ENCODE measurements around the gene SLC25A6.
"Not testable (repeated sequence)": the region's sequence is repeated elsewhere in the genome, so short reads cannot be mapped to it uniquely, and the experiment has no call there.

SLC25A6 gene

GRCh38 chrX:1389181-1389992 lies 2.5 kb downstream of the SLC25A6 start:
- DNase-seq: no peak

- no peak for DNase-seq
Observed at GRCh38 chrX:1388651-1389050, 3.3 kb downstream of the SLC25A6 start.

- no peak for DNase-seq
Observed at GRCh38 chrX:1387141-1387776, 4.7 kb downstream of the SLC25A6 start.

- DNase-seq: no peak
Observed at GRCh38 chrX:1386338-1387127, 5.4 kb downstream of the SLC25A6 start.

- DNase-seq: no peak
Observed at GRCh38 chrX:1385253-1386223, 6.4 kb downstream of the SLC25A6 start.

GRCh38 chrX:1384658-1385252 lies 7.2 kb downstream of the SLC25A6 start:
- no peak for DNase-seq

- no peak for DNase-seq
Observed at GRCh38 chrX:1380672-1381233, 11.2 kb downstream of the SLC25A6 start.

- no peak for DNase-seq
Observed at GRCh38 chrX:1378306-1378759, 13.6 kb downstream of the SLC25A6 start.

- DNase-seq: no peak
Observed at GRCh38 chrX:1368385-1368698, 23.6 kb downstream of the SLC25A6 start.

GRCh38 chrX:1366363-1366762 lies 25.6 kb downstream of the SLC25A6 start:
- not testable (repeated sequence) for DNase-seq

- DNase-seq: no peak
Observed at GRCh38 chrX:1361910-1362309, 30.0 kb downstream of the SLC25A6 start.

- DNase-seq: no peak
Observed at GRCh38 chrX:1361275-1361674, 30.6 kb downstream of the SLC25A6 start.

- no peak for DNase-seq
Observed at GRCh38 chrX:1360171-1360570, 31.7 kb downstream of the SLC25A6 start.

- no peak for DNase-seq
Observed at GRCh38 chrX:1359477-1359873, 32.4 kb downstream of the SLC25A6 start.

- DNase-seq: no peak
Observed at GRCh38 chrX:1358793-1359476, 33.0 kb downstream of the SLC25A6 start.

GRCh38 chrX:1357993-1358392 lies 33.9 kb downstream of the SLC25A6 start:
- DNase-seq: no peak

GRCh38 chrX:1355131-1356046 lies 36.5 kb downstream of the SLC25A6 start:
- no peak for DNase-seq

GRCh38 chrX:1354036-1355019 lies 37.6 kb downstream of the SLC25A6 start:
- DNase-seq: no peak

Data from T1000 (cell line).